ENCODE measurements around the gene COTL1. TPM values are rescaled to one million over a fixed set of nuclear protein-coding genes. Genes with fewer than 3 reads are reported as not detected.

The COTL1 gene
- total RNA-seq, 1 donor from 2014 or later: 18.4 TPM

GRCh38 chr16:84583995-84584394 is 33.9 kb downstream of the COTL1 start:
- DNase-seq (ENCODE audit: missing footprints): no peak
- ATAC-seq: no peak
- intact Hi-C loops (cut with DNase I): no loop called here

GRCh38 chr16:84582958-84583516 is 34.8 kb downstream of the COTL1 start:
- DNase-seq (ENCODE audit: missing footprints): no peak
- ATAC-seq: no peak
- intact Hi-C loops (cut with DNase I): no loop called here

- DNase-seq (ENCODE audit: missing footprints) (no peak), ATAC-seq (no peak)
- intact Hi-C loops (cut with DNase I): no loop called here
Measured at GRCh38 chr16:84581158-84581557, 36.7 kb downstream of the COTL1 start.

- ATAC-seq (no peak), DNase-seq (ENCODE audit: missing footprints) (no peak)
- intact Hi-C loops (cut with DNase I): no loop called here
Measured at GRCh38 chr16:84579936-84580335, 37.9 kb downstream of the COTL1 start.

- DNase-seq (ENCODE audit: missing footprints) (no peak), ATAC-seq (no peak)
- intact Hi-C loops (cut with DNase I): no loop called here
Measured at GRCh38 chr16:84578538-84579126, 39.2 kb downstream of the COTL1 start.

GRCh38 chr16:84577034-84577803 is 40.7 kb downstream of the COTL1 start:
- DNase-seq (ENCODE audit: missing footprints): no peak
- no peak for ATAC-seq
- intact Hi-C loops (cut with DNase I): no loop called here

GRCh38 chr16:84575914-84576313 is 42.0 kb downstream of the COTL1 start:
- ATAC-seq: no peak
- no peak for DNase-seq (ENCODE audit: missing footprints)
- intact Hi-C loops (cut with DNase I): no loop called here

- intact Hi-C loops (cut with DNase I): no loop called here
- ATAC-seq (no peak), DNase-seq (ENCODE audit: missing footprints) (no peak)
Measured at GRCh38 chr16:84574191-84574590, 43.7 kb downstream of the COTL1 start.

GRCh38 chr16:84572096-84572495 is 45.8 kb downstream of the COTL1 start:
- intact Hi-C loops (cut with DNase I): no loop called here
- no peak for DNase-seq (ENCODE audit: missing footprints)

GRCh38 chr16:84571506-84571905 is 46.4 kb downstream of the COTL1 start:
- intact Hi-C loops (cut with DNase I): no loop called here
- DNase-seq (ENCODE audit: missing footprints) (no peak), ATAC-seq (no peak)

More at GRCh38 chr16:84572096-84572495, 45.8 kb downstream of the COTL1 start:
- ATAC-seq: no peak

GRCh38 chr16:84570739-84571403 is 47.0 kb downstream of the COTL1 start:
- intact Hi-C loops (cut with DNase I): no loop called here
- DNase-seq (ENCODE audit: missing footprints): no peak
- ATAC-seq: peak; percentile 20

GRCh38 chr16:84569382-84569987 is 48.4 kb downstream of the COTL1 start:
- ATAC-seq (peak; percentile 26), DNase-seq (ENCODE audit: missing footprints) (no peak)
- intact Hi-C loops (cut with DNase I): no loop called here

GRCh38 chr16:84568066-84568465 is 49.8 kb downstream of the COTL1 start:
- no peak for ATAC-seq
- no peak for DNase-seq (ENCODE audit: missing footprints)
- intact Hi-C loops (cut with DNase I): no loop called here

GRCh38 chr16:84567286-84567962 is 50.5 kb downstream of the COTL1 start:
- ATAC-seq: no peak
- intact Hi-C loops (cut with DNase I): no loop called here

GRCh38 chr16:84566545-84567257 is 51.2 kb downstream of the COTL1 start:
- ATAC-seq (no peak), DNase-seq (ENCODE audit: missing footprints) (no peak)
- intact Hi-C loops (cut with DNase I): no loop called here

More at GRCh38 chr16:84567286-84567962, 50.5 kb downstream of the COTL1 start:
- DNase-seq (ENCODE audit: missing footprints): no peak

- intact Hi-C loops (cut with DNase I): no loop called here
- DNase-seq (ENCODE audit: missing footprints) (no peak), ATAC-seq (no peak)
Measured at GRCh38 chr16:84565669-84566495, 52.0 kb downstream of the COTL1 start.

GRCh38 chr16:84563786-84564420 is 54.0 kb downstream of the COTL1 start:
- ATAC-seq (peak; percentile 54), DNase-seq (ENCODE audit: missing footprints) (no peak)
- intact Hi-C loops (cut with DNase I): no loop called here

All from Right ventricle myocardium inferior (tissue), 1 donor.